Ovary (tissue), 9 donors: ENCODE measurements around the gene CRY2. TPM values are rescaled to one million over a fixed set of nuclear protein-coding genes. Genes with fewer than 3 reads are reported as not detected.
A peak's percentile ranks its signal among the peaks of the same experiment; 100 is the strongest.

Experiments
- DNase-seq, 5 donors: peaks; one replicate each; pipeline ENCODE4 v3.0.0-alpha.2; 2019 to 2020
- H3K27ac ChIP-seq, 2 donors: fragments of 200-600 bp; one replicate each; pipeline versions ENCODE4 v1.5.1 to v1.8.0; 2019 to 2022
- H3K27me3 ChIP-seq: fragments of 200-600 bp; one replicate; pipeline ENCODE4 v1.8.0; 2022
- H3K36me3 ChIP-seq: fragments of 200-600 bp; sonication (generic); one replicate; pipeline ENCODE4 v1.5.1; 2019
- H3K4me1 ChIP-seq: one replicate; pipeline ENCODE4 v1.8.1; 2013; ENCODE audit warnings: mild to moderate bottlenecking, moderate library complexity; ENCODE audit not compliant: insufficient read depth
- H3K4me3 ChIP-seq: fragments of 200-600 bp; sonication (generic); one replicate; pipeline ENCODE4 v1.5.1; 2017
- H3K9me3 ChIP-seq, 2 donors: fragments of 200-600 bp in 1 of 2; sonication (generic) in 1 of 2; one replicate each; pipeline versions ENCODE4 v1.5.1 to v1.8.1; 2013 to 2019; ENCODE audit warnings: mild to moderate bottlenecking in 1 of 2, moderate library complexity in 1 of 2
- EP300 ChIP-seq: sonication (generic); formaldehyde crosslinking; IDR thresholded peaks from one replicate; pipeline ENCODE4 v1.6.1; 2017; ENCODE audit warnings: antibody characterized with exemption
- POLR2A ChIP-seq: fragments of 450-650 bp; IDR thresholded peaks from one replicate; pipeline ENCODE4 v1.6.1; 2017; ENCODE audit warnings: antibody characterized with exemption, mild to moderate bottlenecking, moderate library complexity
- WGBS, 3 donors: extraction: QIAGEN DNeasy Blood & Tissue Kit in 1 of 3; methylation state at CpG; one replicate each; pipeline versions ENCODE4 v1.1.5 to v1.1.7; 2013 to 2017; 5-methylcytosine and 5-hydroxymethylcytosine counted together
- intact Hi-C, 4 donors: fragments of 100-400 bp; cut with DNase I; formaldehyde crosslinking; loops; one replicate each; pipeline versions ENCODE4 v1.11.0 to v1.15.1; 2022 to 2023
- polyA plus RNA-seq, 2 donors: library from polyadenylated mRNA; stranded (reverse); fragments of 200-250 nt in 1 of 2; fragments of 350-450 nt in 1 of 2; fragmentation: Illumina TruSeq in 1 of 2; extraction: RNeasy Lipid Tissue Mini Kit (QIAGEN cat#74804) in 1 of 2; gene quantifications; one replicate each; pipeline ENCODE4 v1.2.3, GENCODE V29; 2013 to 2014
- total RNA-seq, 7 donors: library from RNA; depleted of rRNA in 2 of 7; stranded (reverse); fragments of >200 nt in 2 of 7; fragmentation: NEBNext Ultra II Directional in 3 of 7; extraction: Animal tissue kit (Norgen Biotek cat#: 25700) in 3 of 7; gene quantifications; one replicate each; pipeline versions ENCODE4 v1.1.0 to v1.2.4, GENCODE V29; 2016 to 2023
- TF ChIP-seq, protein P1 (sequence below), 3 donors: fragments of 450-650 bp in 2 of 3; fragments of 200-600 bp in 1 of 3; IDR thresholded peaks; one replicate each; pipeline versions ENCODE4 v1.5.1 to v1.8.0; 2016 to 2022; ENCODE audit warnings: antibody characterized with exemption in 3 of 3, mild to moderate bottlenecking in 1 of 3
- donor health status: DM: no; HTN: no; CAD: no; lungs with moderate emphysema.
- donor health status: DM: no; HTN: no; CAD: no.
- donor health status: Bipolar disorder and iron deficiency.
- donor health status: DM: yes; HTN: yes; CAD: no.
- donor health status: DM: no; HTN: no; CAD: no.
- donor health status: DM: yes; HTN: yes; CAD: no.

Gene CRY2
- total and polyA plus RNA-seq, 9 donors: 37.2 to 94.2 (median 51.9) TPM

DNA sequence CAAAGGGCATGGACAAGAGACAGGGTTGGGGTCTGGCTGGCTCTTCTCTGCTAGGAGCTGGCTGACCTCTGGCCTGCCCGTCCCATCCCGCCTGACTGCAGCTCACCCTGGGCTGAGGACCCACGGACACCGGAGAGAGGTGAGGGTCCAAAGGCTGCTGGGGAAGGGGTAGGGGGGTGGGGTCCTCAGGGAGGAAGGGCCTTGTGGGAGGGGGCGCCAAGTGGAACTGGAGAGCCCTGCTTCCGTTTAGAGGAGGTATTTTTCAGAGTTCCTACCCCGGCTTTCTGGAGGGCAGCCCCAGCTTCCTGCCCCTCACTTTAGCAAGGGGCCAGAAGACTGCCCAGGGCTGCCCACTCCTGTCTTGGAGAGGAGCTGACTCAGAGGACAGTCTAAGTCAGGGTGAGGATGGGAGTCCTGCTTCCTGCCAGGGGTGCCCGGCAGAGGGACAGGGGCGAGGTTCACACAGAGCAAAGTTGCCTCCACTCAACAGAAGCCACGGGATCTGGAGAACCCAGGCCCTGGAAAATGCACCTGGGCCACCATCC lies 82.3 kb downstream of the CRY2 start:
- TF ChIP-seq POLR2A (no peak), EP300 (no peak)
- TF ChIP-seq, protein P1, sequence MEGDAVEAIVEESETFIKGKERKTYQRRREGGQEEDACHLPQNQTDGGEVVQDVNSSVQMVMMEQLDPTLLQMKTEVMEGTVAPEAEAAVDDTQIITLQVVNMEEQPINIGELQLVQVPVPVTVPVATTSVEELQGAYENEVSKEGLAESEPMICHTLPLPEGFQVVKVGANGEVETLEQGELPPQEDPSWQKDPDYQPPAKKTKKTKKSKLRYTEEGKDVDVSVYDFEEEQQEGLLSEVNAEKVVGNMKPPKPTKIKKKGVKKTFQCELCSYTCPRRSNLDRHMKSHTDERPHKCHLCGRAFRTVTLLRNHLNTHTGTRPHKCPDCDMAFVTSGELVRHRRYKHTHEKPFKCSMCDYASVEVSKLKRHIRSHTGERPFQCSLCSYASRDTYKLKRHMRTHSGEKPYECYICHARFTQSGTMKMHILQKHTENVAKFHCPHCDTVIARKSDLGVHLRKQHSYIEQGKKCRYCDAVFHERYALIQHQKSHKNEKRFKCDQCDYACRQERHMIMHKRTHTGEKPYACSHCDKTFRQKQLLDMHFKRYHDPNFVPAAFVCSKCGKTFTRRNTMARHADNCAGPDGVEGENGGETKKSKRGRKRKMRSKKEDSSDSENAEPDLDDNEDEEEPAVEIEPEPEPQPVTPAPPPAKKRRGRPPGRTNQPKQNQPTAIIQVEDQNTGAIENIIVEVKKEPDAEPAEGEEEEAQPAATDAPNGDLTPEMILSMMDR (IDR thresholded peaks at IDR 0.05): no peak
- no peak overlapping the region for H3K27ac ChIP-seq
- intact Hi-C loops: no loop called here
- H3K27me3 ChIP-seq: no peaks in the 10 kb centered on the region
- peak in 2 of 5 donors; percentile 12 to 14 for DNase-seq
- WGBS, 3 donors: 75 to 79% (median 77%) methylated on average over 10 of the region's 10 CpGs
- no peaks in the 10 kb centered on the region for H3K36me3 ChIP-seq
- H3K4me3 ChIP-seq: no peak overlapping the region
- peaks cover 2% of the 10 kb centered on the region for H3K4me1 ChIP-seq
- H3K9me3 ChIP-seq: no peaks in the 10 kb centered on the region

DNA sequence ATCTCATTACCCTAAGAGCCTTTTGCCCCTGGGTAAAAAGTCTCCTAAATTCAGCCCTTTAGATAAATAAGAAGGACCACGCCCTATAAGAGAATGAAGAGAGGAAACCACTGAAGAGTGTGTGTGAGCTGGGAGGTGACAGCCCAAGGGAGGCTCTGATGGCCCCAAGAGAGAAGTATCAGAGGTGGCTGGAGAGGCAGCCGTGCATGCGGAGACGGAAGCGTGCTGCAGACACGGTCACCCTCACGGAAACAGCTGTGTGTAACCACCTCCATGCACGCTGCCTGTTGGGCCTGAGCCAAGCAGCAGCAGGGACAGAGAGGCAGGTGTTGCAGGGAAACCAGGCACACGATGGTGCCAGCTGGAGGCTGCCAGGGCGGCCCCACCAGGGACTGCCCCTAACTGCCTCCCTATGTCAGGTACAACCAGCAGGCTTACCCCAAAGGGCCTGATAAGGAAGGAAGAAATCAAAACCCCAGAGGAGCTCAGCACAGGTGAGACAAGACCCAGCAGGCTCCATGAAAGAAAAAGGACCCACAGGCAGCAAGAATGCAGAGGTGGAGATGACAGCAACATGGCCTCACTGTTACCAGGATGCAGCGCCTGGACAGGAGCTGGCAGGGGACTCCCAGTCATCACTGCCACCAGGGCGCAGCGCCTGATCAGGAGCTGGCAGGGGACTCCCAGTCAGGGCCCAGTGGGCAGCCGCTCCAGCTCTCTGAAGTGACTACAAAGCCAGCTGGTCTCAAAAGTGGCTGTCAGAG lies 82.9 kb downstream of the CRY2 start:
- 79 to 84% (median 81%) methylated on average over 14 of the region's 14 CpGs for WGBS, 3 donors
- Histone ChIP-seq H3K4me3 (no peak overlapping the region), H3K4me1 (peaks cover 2% of the 10 kb centered on the region), H3K27ac (no peak overlapping the region), H3K36me3 (no peaks in the 10 kb centered on the region), H3K27me3 (no peaks in the 10 kb centered on the region), H3K9me3 (no peaks in the 10 kb centered on the region)
- no peak for TF ChIP-seq POLR2A
- TF ChIP-seq, protein P1 (IDR thresholded peaks at IDR 0.05): no peak
- no peak for TF ChIP-seq EP300
- peak in 4 of 5 donors; percentile 27 to 44 (median 32) for DNase-seq
- intact Hi-C loops: no loop called here

DNA sequence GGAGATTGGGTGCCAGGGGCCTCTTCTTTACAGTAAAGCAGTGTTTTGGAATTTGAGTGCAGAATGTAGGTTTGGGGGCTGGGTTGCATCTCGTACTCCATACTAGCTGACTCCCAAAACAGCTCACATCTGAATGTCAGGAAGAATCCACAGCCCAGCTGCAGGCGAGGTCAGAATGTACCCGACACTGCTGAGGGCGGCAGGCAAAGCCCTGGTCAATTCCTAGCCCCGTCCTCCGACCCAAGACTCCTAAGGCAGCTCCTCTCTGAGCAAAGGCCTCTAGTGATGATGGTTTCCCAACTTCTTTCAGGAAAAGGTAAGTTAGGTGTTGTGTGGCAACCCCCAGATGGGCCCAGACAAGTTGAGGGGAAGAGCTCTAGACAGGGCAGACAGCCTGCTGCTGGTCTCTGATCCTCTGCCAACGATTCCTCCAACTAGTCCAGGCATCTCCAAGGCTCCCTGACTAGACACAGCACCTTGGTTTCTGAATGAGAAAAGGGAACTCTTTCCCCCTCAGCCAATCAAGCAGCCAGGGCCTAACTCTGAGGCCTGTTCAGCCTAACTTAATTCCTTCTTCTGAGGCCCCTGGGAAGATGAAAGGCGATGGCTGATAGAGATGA lies 83.8 kb downstream of the CRY2 start:
- intact Hi-C loops: no loop called here
- TF ChIP-seq, protein P1 (IDR thresholded peaks at IDR 0.05): no peak
- TF ChIP-seq EP300: no peak

DNA sequence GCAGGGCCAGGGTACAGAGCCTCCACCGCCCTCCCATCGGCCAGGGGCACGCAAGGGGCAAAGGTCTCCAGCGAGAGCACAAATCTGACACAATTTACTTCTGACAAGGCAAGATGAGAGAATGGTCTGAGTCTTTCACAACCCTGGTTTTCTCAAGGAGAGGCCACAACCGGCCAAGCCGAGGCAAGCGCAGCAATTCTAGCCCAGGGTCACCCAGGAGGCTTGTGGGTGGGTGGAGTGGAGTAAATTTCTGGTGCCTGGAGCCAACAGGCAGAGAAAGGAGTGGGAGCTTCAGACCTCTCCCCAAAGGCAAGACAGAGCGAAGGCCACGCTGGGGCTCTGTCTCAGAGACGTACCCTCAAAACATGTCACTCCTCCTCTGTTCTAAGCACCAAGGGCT lies 84.5 kb downstream of the CRY2 start:
- 72 to 76% (median 73%) methylated on average over 10 of the region's 10 CpGs for WGBS, 3 donors
- H3K27ac ChIP-seq: no peak overlapping the region
- H3K9me3 ChIP-seq: no peaks in the 10 kb centered on the region
- H3K4me1 ChIP-seq: peaks cover 2% of the 10 kb centered on the region
- no peaks in the 10 kb centered on the region for H3K36me3 ChIP-seq
- TF ChIP-seq POLR2A: no peak
- TF ChIP-seq, protein P1 (IDR thresholded peaks at IDR 0.05): no peak
- no peak for TF ChIP-seq EP300
- H3K4me3 ChIP-seq: no peak overlapping the region
- DNase-seq: peak in 1 of 5 donors; percentile 11
- H3K27me3 ChIP-seq: no peaks in the 10 kb centered on the region
- intact Hi-C loops: no loop called here

More for the DNA sequence above, 83.8 kb downstream of the CRY2 start:
- DNase-seq: peak in 2 of 5 donors; percentile 19 to 45
- Histone ChIP-seq H3K4me3 (no peak overlapping the region), H3K27ac (no peak overlapping the region), H3K4me1 (peaks cover 2% of the 10 kb centered on the region), H3K9me3 (no peaks in the 10 kb centered on the region), H3K36me3 (no peaks in the 10 kb centered on the region), H3K27me3 (no peaks in the 10 kb centered on the region)
- 22 to 38% (median 34%) methylated on average over 8 of the region's 8 CpGs for WGBS, 3 donors
